ENCODE measurements around the gene FKTN.

FKTN gene

DNA sequence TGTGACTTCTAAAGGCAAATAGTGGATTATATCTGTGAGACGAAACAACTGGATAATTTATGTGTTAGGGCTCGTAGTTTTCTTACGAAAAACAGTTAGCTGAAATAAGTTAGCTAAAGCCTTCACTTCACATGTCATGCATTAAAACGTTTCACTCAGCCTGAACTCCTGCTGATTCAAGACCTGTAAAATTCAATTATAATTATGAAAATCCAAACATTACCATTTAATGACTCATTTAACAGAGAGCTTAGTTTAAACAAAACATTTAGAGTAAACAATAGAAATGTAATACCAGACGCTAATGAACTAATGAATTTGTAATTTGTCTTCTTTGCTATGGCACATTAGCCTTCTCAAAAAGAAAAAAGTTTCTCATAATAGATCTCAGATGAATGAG is 106.0 kb downstream of the FKTN start:
- no peaks in the 10 kb centered on the region for H3K4me1 ChIP-seq (ENCODE audit: insufficient read depth, low read length)
- no peak overlapping the region for H3K9ac ChIP-seq (ENCODE audit: low read length)
- H3K36me3 ChIP-seq (ENCODE audit: insufficient read depth, low read length): no peaks in the 10 kb centered on the region
- no peak overlapping the region for H3K27ac ChIP-seq (ENCODE audit: low read depth, low read length)
- no peaks in the 10 kb centered on the region for H3K9me3 ChIP-seq (ENCODE audit: low read length)
- H3K27me3 ChIP-seq (ENCODE audit: control insufficient read depth in 1 of 2, insufficient read depth in 2 of 2, low read length in 2 of 2): no peaks in the 10 kb centered on the region
- H3K4me3 ChIP-seq (ENCODE audit: low read depth in 1 of 2, low read length in 2 of 2): no peak overlapping the region

DNA sequence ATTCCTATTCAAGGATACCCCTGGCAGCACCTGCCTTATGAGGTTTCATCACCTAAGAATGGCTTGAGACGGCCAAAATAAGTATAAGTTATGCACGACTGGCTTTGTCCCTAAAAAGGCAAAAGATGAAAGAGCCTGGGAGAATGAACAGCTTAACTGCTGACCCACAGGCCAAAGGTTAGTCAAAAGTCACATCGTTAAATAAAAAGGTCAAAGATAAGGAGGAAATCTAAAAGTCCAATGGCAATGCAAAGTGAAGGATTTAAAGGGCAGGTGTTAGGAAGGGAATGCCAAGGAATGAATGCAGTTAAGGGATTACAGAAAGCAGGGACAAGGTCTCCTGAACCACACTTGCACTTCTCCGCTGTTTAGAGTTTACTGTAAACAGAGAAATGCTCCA is 109.9 kb downstream of the FKTN start:
- Histone ChIP-seq H3K9ac (ENCODE audit: low read length) (no peak overlapping the region), H3K9me3 (ENCODE audit: low read length) (no peaks in the 10 kb centered on the region), H3K4me1 (ENCODE audit: insufficient read depth, low read length) (no peaks in the 10 kb centered on the region), H3K27ac (ENCODE audit: low read depth, low read length) (no peak overlapping the region), H3K27me3 (ENCODE audit: control insufficient read depth in 1 of 2, insufficient read depth in 2 of 2, low read length in 2 of 2) (no peaks in the 10 kb centered on the region), H3K4me3 (ENCODE audit: low read depth in 1 of 2, low read length in 2 of 2) (no peak overlapping the region), H3K36me3 (ENCODE audit: insufficient read depth, low read length) (no peaks in the 10 kb centered on the region)

DNA sequence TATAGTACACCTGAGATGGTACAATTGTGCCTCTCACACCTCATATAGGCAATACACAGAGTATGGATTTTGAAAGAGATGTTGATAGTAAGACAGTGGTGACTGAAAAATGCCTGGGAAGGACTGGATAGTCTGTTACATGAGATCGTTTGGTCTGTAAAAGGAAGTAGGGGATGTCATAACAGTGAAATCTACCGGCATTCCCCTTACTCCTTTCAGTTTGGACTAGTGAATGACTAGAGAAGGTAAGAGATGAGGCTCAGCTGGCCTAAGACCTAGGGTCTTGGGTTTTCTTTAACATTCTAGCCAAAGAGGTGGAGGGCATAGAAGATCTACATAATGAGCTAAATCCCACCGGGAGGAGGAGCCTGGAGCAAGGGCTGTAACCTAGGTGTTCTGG is 112.4 kb downstream of the FKTN start:
- Histone ChIP-seq H3K4me1 (ENCODE audit: insufficient read depth, low read length) (no peaks in the 10 kb centered on the region), H3K27me3 (ENCODE audit: control insufficient read depth in 1 of 2, insufficient read depth in 2 of 2, low read length in 2 of 2) (no peaks in the 10 kb centered on the region), H3K36me3 (ENCODE audit: insufficient read depth, low read length) (no peaks in the 10 kb centered on the region), H3K9me3 (ENCODE audit: low read length) (no peaks in the 10 kb centered on the region), H3K4me3 (ENCODE audit: low read depth in 1 of 2, low read length in 2 of 2) (no peak overlapping the region), H3K27ac (ENCODE audit: low read depth, low read length) (no peak overlapping the region), H3K9ac (ENCODE audit: low read length) (no peak overlapping the region)

DNA sequence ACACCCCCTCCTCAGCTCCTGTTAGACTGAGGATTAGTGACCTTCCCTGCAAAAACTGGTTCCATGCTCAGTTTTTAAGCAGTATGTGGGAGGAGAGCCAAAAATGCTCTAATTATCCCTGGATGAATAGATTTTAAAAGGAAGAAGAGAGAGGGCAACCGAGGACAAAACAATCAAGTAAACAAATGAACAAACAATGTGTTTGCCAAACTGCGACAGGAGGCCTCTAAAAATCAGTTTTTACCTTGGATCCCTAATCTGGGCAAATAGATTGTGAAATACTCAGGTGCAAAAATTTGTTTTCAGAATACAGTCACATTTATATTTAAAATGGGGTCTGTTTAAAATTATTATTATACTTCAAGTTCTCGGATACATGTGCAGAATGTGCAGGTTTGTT is 112.8 kb downstream of the FKTN start:
- H3K36me3 ChIP-seq (ENCODE audit: insufficient read depth, low read length): no peaks in the 10 kb centered on the region
- H3K4me1 ChIP-seq (ENCODE audit: insufficient read depth, low read length): no peaks in the 10 kb centered on the region
- no peak overlapping the region for H3K9ac ChIP-seq (ENCODE audit: low read length)
- no peaks in the 10 kb centered on the region for H3K27me3 ChIP-seq (ENCODE audit: control insufficient read depth in 1 of 2, insufficient read depth in 2 of 2, low read length in 2 of 2)
- H3K27ac ChIP-seq (ENCODE audit: low read depth, low read length): no peak overlapping the region
- H3K9me3 ChIP-seq (ENCODE audit: low read length): no peaks in the 10 kb centered on the region
- H3K4me3 ChIP-seq (ENCODE audit: low read depth in 1 of 2, low read length in 2 of 2): no peak overlapping the region

DNA sequence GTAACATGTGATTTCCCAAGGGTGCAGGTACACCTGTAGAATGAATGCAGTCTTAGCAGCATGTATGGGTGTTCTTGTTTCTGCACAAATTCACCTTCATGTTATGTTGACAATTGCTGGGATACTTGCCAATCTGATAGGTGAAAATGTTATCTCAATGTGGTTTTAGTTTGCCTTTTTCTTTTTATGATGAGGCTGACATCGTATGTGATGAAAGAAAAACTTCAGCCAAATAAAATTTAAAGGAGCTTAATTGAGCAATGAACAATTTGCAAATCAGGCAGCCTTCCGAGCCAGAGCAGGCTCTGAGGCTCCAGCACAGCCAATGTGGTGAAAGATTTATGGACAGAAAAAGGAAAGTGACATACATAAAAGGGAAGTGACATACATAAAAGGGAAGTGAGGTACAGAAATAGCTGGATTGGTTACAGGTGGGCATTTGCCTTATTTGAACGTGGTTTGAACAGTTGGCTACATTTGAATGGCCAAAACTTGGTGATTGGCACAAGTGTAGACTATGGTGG is 114.8 kb downstream of the FKTN start:
- no peak overlapping the region for H3K4me3 ChIP-seq (ENCODE audit: low read depth in 1 of 2, low read length in 2 of 2)
- H3K9me3 ChIP-seq (ENCODE audit: low read length): no peaks in the 10 kb centered on the region
- no peak overlapping the region for H3K27ac ChIP-seq (ENCODE audit: low read depth, low read length)
- H3K27me3 ChIP-seq (ENCODE audit: control insufficient read depth in 1 of 2, insufficient read depth in 2 of 2, low read length in 2 of 2): no peaks in the 10 kb centered on the region
- H3K4me1 ChIP-seq (ENCODE audit: insufficient read depth, low read length): no peaks in the 10 kb centered on the region
- no peaks in the 10 kb centered on the region for H3K36me3 ChIP-seq (ENCODE audit: insufficient read depth, low read length)
- H3K9ac ChIP-seq (ENCODE audit: low read length): no peak overlapping the region

DNA sequence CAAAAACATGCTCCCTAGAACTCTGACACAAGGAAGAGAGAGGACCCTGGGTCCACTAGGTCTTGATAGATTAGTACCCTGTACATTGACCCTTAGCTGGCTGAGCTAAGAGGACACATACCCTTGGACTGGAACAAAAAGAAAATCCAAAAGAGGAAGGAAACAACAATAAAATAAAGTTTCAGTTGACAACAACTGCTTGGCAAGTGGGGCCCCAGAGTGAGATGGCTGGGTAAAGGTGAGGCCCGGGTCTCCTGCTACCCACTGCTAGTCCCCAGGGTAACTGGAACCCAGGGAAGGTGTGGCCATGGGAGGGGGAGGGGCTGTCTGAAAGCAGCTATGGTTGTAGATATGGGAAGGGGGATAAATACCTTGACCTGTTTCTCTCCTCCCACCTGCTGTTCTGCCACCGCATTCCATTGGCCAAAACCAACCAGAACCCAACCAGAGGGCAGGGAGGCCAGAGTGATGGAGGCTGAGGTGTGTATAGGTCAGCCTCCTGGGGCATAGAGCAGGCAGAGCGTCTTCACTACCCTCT is 116.0 kb downstream of the FKTN start:
- Histone ChIP-seq H3K9ac (ENCODE audit: low read length) (no peak overlapping the region), H3K4me1 (ENCODE audit: insufficient read depth, low read length) (no peaks in the 10 kb centered on the region), H3K27me3 (ENCODE audit: control insufficient read depth in 1 of 2, insufficient read depth in 2 of 2, low read length in 2 of 2) (no peaks in the 10 kb centered on the region), H3K27ac (ENCODE audit: low read depth, low read length) (no peak overlapping the region), H3K4me3 (ENCODE audit: low read depth in 1 of 2, low read length in 2 of 2) (no peak overlapping the region), H3K36me3 (ENCODE audit: insufficient read depth, low read length) (no peaks in the 10 kb centered on the region), H3K9me3 (ENCODE audit: low read length) (no peaks in the 10 kb centered on the region)

DNA sequence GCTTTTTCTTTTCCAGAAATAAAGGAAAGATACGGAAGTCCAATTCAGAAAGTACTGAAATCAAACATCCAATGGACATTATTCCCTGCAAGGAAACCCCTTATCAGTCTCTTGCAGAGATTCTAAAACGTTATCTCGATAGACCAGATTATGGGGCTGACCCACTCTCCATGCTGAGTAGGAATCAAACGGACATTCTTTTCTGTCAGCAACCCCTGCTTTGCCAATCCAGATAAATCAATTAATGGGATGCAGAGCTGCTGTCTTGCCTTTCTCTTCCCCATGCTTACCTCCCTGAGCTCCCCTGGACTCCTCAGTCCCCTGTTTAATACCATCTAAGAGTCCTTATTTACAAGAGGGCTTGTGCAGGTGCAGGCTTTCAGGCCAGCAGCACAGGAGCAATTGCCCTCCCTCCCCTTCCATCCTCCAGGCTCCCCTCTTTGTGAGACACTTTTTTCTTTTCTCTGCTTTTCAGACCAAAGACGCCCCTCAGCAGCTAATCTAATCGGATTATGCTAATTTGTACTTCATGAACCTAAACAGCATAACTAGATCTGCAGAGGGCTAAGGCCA is 118.5 kb downstream of the FKTN start:
- Histone ChIP-seq H3K27me3 (ENCODE audit: control insufficient read depth in 1 of 2, insufficient read depth in 2 of 2, low read length in 2 of 2) (no peaks in the 10 kb centered on the region), H3K9me3 (ENCODE audit: low read length) (no peaks in the 10 kb centered on the region), H3K27ac (ENCODE audit: low read depth, low read length) (no peak overlapping the region), H3K4me1 (ENCODE audit: insufficient read depth, low read length) (no peaks in the 10 kb centered on the region), H3K36me3 (ENCODE audit: insufficient read depth, low read length) (no peaks in the 10 kb centered on the region), H3K4me3 (ENCODE audit: low read depth in 1 of 2, low read length in 2 of 2) (no peak overlapping the region), H3K9ac (ENCODE audit: low read length) (no peak overlapping the region)

DNA sequence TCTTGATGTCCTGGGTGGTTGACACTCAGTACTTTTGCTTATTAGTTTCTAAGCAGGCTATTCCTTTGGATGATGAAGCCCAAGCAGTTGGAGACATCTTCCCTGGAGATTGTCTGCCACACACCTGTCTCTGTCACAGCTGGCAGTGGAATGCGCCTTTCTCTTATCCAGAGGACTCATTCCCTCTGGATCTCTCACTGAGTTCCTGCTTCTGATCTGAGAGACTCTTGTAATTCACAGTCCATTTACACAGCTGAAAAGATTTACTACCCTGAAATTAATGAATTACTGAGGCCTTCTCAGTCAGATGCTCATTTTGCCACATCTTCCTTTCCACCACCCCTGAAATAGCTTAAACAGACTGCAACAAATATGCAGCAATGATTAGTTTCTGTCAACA is 120.2 kb downstream of the FKTN start:
- H3K9me3 ChIP-seq (ENCODE audit: low read length): no peaks in the 10 kb centered on the region
- H3K36me3 ChIP-seq (ENCODE audit: insufficient read depth, low read length): no peaks in the 10 kb centered on the region
- H3K4me1 ChIP-seq (ENCODE audit: insufficient read depth, low read length): no peaks in the 10 kb centered on the region
- no peak overlapping the region for H3K4me3 ChIP-seq (ENCODE audit: low read depth in 1 of 2, low read length in 2 of 2)
- no peak overlapping the region for H3K9ac ChIP-seq (ENCODE audit: low read length)
- no peaks in the 10 kb centered on the region for H3K27me3 ChIP-seq (ENCODE audit: control insufficient read depth in 1 of 2, insufficient read depth in 2 of 2, low read length in 2 of 2)
- no peak overlapping the region for H3K27ac ChIP-seq (ENCODE audit: low read depth, low read length)

DNA sequence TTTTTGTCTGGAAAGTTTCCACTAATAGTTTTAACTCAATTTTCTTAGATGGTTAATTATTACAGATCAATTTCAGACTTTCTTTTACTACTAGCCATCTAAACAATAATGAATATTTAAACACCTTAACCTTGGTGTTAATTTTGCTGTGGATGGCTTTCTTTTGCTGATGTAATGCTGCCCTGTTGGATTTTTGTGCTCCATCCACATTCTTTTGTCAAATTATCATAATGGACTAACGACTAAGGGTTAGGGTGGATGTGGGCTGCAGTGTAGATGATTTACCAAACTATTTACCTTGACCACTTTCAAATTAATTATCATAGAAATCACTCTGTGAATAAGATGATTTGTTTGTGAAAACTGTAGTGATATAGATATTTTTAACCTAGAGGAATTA is 120.8 kb downstream of the FKTN start:
- H3K27ac ChIP-seq (ENCODE audit: low read depth, low read length): no peak overlapping the region
- no peaks in the 10 kb centered on the region for H3K36me3 ChIP-seq (ENCODE audit: insufficient read depth, low read length)
- no peaks in the 10 kb centered on the region for H3K4me1 ChIP-seq (ENCODE audit: insufficient read depth, low read length)
- H3K27me3 ChIP-seq (ENCODE audit: control insufficient read depth in 1 of 2, insufficient read depth in 2 of 2, low read length in 2 of 2): no peaks in the 10 kb centered on the region
- no peak overlapping the region for H3K4me3 ChIP-seq (ENCODE audit: low read depth in 1 of 2, low read length in 2 of 2)
- no peaks in the 10 kb centered on the region for H3K9me3 ChIP-seq (ENCODE audit: low read length)
- no peak overlapping the region for H3K9ac ChIP-seq (ENCODE audit: low read length)

DNA sequence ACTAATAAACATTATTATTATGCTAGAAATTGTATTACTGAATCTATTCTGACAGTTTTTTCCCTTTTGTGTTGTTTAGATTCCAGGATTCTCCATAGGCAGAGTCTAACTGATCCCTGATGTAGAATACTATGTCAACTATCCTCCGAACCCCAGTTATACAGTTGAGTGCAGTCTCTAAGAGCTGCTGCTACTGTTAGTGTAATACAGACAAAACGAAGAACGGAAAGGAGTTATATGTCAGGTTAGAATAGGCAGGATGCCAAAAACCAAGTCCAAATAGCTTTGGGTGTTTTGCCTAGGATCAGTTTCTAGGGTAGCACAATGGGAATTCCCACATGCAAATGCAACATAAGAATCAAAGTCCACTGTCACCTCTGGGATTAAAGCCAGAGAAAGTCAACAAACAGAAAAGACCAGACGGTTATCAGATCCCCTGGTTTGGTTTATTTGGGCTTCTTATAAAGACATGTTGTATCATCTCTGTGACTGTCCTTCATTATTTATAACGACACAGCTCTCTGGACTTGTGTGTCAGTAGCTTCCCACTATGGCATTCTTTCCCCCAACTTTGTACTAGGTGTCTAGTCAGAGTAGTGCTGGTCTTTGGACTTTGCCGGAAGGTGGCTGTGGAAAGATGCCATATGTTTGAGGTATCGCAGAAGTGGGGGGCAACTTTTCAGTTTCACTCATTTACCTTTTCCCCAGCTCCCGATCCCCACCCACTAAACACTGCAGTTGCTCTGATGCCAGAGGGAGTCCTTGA is 121.5 kb downstream of the FKTN start:
- H3K27me3 ChIP-seq (ENCODE audit: control insufficient read depth in 1 of 2, insufficient read depth in 2 of 2, low read length in 2 of 2): no peaks in the 10 kb centered on the region
- H3K4me3 ChIP-seq (ENCODE audit: low read depth in 1 of 2, low read length in 2 of 2): no peak overlapping the region
- no peaks in the 10 kb centered on the region for H3K9me3 ChIP-seq (ENCODE audit: low read length)
- H3K9ac ChIP-seq (ENCODE audit: low read length): no peak overlapping the region
- H3K27ac ChIP-seq (ENCODE audit: low read depth, low read length): no peak overlapping the region
- no peaks in the 10 kb centered on the region for H3K4me1 ChIP-seq (ENCODE audit: insufficient read depth, low read length)
- no peaks in the 10 kb centered on the region for H3K36me3 ChIP-seq (ENCODE audit: insufficient read depth, low read length)

DNA sequence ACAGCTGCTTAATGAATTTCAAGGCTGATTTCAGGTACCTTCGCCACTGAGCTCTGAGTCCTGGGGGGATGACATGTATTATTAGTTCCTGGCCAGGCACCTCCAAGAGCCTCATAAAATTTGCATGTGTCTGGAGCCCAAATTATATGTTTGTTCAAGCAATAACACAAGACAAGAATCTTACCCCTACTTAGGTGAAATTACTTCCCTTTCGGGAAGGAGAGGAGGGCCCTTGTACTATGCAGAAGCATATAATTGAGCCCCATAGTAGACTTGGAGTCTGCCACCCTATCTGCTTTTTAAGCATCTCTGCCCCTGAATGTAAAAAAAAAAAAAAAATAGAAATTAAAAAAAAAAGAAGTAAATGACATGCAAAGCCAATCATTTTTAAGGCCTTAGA is 123.4 kb downstream of the FKTN start:
- Histone ChIP-seq H3K27me3 (ENCODE audit: control insufficient read depth in 1 of 2, insufficient read depth in 2 of 2, low read length in 2 of 2) (no peaks in the 10 kb centered on the region), H3K4me1 (ENCODE audit: insufficient read depth, low read length) (no peaks in the 10 kb centered on the region), H3K36me3 (ENCODE audit: insufficient read depth, low read length) (no peaks in the 10 kb centered on the region), H3K4me3 (ENCODE audit: low read depth in 1 of 2, low read length in 2 of 2) (no peak overlapping the region), H3K27ac (ENCODE audit: low read depth, low read length) (no peak overlapping the region), H3K9ac (ENCODE audit: low read length) (no peak overlapping the region), H3K9me3 (ENCODE audit: low read length) (no peaks in the 10 kb centered on the region)

DNA sequence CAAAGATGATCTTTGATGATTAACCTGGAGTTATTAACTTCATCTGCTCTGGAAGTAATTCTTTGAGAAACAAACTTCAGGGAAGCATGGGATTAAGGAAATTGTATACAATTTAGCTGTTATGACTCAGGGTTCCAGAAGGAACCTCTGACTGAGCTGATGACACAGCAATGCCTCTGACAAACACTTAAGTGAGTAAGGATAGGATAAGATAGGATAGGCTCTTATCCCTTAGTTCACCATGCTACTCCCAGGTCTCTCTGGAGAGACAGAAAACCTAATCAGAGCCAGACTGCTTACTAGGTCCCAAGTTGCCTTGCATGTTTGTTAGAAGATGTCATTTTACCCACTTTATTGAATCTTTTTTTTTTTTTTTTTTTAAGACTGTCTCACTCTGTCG is 123.8 kb downstream of the FKTN start:
- Histone ChIP-seq H3K4me1 (ENCODE audit: insufficient read depth, low read length) (no peaks in the 10 kb centered on the region), H3K9me3 (ENCODE audit: low read length) (no peaks in the 10 kb centered on the region), H3K27me3 (ENCODE audit: control insufficient read depth in 1 of 2, insufficient read depth in 2 of 2, low read length in 2 of 2) (no peaks in the 10 kb centered on the region), H3K36me3 (ENCODE audit: insufficient read depth, low read length) (no peaks in the 10 kb centered on the region), H3K9ac (ENCODE audit: low read length) (no peak overlapping the region), H3K27ac (ENCODE audit: low read depth, low read length) (no peak overlapping the region), H3K4me3 (ENCODE audit: low read depth in 1 of 2, low read length in 2 of 2) (no peak overlapping the region)
